Activated CD4-positive, alpha-beta T cell treated with anti-CD3 and anti-CD28 coated beads, Interleukin-2, Interleukin-4, amounts not matched to agents 100 ng/mL and 50 ng/mL, durations not matched to agents 16 hours and 8 hours (primary cell): ENCODE measurements around the gene TMEM86B.
A peak's percentile ranks its signal among the peaks of the same experiment; 100 is the strongest.

ENCODE experiments used
- DNase-seq: peaks from one replicate; pipeline ENCODE4 v3.0.0-alpha.2; 2020; ENCODE audit warnings: low spot score

The TMEM86B gene, protein sequence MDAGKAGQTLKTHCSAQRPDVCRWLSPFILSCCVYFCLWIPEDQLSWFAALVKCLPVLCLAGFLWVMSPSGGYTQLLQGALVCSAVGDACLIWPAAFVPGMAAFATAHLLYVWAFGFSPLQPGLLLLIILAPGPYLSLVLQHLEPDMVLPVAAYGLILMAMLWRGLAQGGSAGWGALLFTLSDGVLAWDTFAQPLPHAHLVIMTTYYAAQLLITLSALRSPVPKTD

DNA sequence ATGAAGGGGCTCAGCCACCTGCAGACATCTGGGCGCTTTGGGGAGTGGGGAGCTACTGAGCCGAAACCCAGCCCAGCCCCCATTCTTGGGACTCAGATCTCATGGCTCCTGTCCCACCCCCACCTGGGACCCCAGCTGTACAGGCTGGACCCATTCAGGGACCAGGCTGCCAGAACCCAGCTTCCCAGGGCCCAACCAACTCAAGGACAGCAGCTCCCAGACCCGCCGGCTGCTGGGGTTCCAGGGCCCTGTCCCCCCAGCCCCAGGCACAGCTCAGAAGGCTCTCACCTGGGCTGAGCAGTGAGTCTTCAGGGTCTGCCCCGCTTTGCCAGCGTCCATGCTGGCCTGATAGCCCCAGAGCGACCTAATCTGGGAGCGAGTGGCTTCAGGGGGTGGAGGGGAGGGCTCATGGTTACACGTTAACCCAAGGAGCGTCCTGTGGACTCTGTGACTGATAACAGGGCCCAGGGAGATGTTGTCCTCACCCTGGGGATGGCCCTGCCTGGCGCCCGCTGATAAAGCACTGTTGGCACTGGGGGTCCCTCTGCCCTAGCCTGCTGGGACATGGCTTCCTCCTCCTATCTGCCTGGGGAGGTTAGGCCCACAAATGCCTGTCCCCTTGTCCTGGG lies at the start of gene TMEM86B:
TMEM86B (minus strand) TSS at position 361 of the 629 bp plus-strand sequence; CDS start at position 339, 22 bp downstream.
- DNase-seq = no peak

GRCh38 chr19:55277494-55277893 lies 48.9 kb upstream of the TMEM86B start:
- no peak for DNase-seq

GRCh38 chr19:55276720-55277430 lies 48.3 kb upstream of the TMEM86B start:
- no peak for DNase-seq

GRCh38 chr19:55275851-55276719 lies 47.5 kb upstream of the TMEM86B start:
- peak; percentile 37 for DNase-seq

DNA sequence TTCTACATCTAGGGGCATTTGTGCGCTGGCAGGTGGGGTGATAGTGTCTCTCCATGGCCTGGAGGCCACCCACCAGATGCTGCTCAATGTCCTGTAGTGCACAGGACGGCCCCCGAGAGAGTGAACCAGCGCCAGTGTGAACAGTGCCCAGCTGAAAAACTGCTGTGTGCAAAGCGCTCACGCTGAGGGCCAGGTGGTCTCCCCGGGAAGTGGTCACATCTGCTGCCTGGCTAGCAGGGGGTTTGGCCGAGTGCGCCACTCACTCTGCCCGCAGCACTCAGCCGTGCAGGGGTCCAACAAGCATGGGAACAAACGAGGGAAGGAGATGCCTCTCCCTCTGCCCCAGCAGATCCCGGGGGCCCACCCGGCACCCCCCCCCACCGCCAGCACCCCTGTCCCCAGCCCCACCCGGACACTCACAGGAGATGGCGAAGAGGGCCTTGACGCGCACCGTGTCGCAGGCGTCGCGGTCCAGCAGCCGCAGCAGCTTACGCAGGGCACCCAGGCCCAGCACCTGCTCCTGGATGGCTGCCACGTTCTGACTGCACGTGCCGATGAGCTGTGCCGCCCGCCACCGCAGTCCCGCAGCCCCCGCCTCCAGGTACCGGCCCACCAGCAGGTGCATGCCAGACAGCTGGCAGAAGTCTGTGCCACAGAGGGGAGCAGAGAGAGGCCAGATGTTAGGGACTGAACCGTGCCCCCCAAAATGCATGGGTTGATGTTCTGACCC lies 45.6 kb upstream of the TMEM86B start:
- no peak for DNase-seq

DNA sequence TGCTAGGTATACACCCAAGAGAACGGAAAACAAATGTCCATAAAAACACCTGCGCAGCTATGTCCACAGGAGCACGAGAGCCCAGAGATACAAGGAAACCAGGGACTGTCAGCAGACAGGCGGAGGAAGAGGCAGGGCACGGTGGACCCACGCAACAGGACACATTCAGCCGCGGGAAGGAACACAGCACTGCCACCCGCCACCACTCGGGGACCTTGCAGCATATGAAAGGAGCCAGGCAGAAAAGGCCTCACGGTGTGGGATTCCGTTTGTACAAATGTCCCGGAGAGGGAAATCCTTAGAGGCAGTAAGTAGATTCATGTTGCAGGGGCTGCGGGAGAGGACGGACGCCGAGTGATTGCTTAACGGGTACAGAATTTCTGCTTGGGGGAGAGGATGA lies 43.6 kb upstream of the TMEM86B start:
- no peak for DNase-seq

DNA sequence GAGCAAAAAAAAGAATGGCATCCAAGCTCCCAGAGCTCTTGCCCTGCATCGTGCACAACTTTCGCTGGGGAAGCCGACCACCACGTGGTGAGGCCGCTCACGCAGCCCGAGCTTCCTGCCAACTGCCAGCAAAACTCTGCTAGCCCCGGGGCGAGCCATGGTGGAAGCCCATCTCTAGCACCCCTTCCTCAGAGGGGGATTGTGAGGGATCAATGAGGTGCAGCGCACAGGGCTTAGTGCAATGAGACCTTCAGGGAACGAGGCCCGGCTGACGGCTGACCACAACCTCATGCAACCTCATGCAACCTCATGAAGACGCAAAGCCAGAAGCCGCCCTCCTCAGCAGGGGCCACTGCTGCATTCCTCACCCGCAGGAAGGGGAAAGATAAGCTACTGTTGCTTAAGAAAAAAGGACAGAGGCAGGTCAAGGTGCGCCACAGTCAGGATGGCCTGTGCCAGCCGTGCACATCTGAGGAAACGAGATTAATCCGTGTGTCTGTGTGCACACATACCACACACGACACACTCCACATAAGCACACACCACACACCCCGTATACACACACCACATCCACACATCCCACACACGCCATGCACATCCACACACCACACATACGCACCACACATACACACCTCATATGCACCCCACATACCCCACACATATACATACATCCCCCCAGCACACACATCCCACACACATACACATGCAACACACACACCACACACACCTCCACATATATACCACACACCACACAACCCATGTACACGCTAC lies 41.8 kb upstream of the TMEM86B start:
- DNase-seq = no peak

DNA sequence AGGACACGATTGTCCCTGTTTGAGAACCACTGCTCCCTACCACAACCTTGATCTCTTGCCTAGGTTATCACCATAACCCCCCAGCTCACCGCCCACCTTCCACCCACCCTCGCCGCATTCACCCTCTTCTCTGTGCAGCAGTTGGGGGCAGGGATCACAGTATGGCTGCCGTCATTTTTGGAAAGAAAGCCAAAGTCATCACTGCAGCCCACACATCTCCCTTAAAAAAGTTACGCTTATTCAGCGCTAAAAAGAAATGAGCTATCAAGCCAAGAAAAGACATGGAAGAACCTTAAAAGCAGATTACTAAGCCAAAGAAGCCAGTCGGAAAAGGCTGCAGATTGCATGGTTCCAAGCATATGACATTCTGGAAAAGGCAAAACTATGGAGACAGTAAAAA lies 40.7 kb upstream of the TMEM86B start:
- DNase-seq = no peak

- DNase-seq = no peak
These were observed 38.3 kb upstream of the TMEM86B start for GRCh38 chr19:55266840-55267239.

DNA sequence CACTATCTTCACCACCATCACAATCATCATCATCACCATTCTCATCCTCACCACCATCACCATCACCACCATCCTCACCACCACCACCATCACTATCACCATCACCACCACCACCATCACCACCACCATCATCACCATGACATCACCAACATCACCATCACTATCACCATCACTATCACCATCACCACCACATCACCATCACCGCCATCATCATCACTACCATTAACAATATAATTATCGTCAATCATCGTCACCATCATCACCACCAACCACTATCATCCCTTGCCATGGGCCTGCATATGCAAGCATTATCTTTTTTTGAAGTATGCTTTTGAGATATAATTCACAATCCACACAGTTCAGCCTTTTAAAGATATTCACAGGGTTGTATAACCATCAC lies 37.8 kb upstream of the TMEM86B start:
- DNase-seq = no peak

DNA sequence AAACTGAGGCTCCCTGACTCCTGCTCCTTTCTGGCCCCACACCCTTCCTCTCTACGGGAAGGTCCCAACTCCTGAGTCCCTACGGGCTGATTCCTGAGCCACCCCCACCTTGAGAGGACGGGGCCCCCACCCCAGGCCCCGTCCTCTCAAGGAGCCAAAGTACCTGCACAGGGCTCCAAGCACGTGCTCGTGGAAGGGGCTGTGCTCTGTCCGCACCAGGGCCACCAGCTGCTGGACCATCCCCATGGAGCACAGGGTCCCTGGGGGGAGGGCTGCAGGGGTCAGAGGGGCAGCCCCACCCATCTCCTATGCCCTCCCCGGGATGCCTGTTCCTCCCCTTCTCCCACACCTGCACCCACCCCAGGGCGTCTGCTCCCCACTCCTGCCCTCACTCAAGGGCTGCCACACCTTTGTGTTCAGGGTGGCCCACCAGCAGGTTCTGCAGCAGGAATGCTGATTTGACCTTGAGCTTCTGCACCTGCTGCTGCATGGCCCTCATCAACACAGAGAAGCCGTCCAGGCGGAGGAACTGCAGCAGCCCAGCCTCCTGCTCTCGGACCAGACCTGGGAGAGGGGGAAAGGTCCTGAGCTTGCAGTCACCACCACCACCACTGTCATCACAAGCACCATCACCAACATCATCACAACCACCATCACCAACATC lies 37.3 kb upstream of the TMEM86B start:
- DNase-seq = no peak

GRCh38 chr19:55265173-55265572 lies 36.6 kb upstream of the TMEM86B start:
- DNase-seq = no peak

GRCh38 chr19:55264531-55264930 lies 36.0 kb upstream of the TMEM86B start:
- no peak for DNase-seq

DNA sequence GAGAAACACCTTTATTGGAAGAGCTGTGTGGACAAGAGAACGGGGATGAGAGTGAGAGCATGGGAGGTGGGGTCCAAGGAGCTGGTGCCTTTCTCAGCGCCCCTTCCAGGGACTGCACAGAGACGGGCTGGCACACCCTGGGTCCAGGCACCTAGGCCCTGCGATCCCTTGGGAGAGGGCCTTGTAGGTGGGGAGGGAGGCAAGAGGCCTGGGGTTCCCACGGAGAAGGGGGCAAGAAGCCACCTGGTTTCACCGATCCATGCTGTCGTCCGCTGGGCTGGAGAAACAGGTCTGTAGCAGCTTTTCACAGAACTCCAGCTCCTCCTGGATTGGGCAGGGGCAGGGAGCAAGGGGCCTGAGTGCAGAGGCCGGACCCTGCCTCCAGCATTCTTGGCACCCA lies 33.8 kb upstream of the TMEM86B start:
- no peak for DNase-seq

DNA sequence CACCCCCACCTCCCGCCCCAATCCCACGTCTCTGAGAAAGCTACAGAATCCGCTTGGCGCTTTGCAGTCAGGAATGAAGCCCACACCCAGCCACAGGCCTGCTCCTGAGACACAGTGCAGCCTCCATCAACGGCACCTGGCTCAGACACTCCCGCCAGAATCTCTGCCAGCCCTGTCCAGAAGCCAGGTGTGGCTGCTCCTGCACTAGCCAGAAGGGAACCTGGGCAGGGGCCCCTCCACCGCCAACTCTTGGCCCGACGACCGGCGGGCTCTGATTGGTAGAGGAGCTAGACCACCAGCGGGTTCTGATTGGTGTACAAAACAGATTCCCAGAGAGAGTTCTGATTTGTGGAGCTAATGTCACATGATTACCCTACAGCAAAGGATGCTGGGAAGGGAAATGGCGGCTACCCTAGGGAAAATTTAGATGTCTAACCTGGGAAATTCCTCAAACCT lies 33.1 kb upstream of the TMEM86B start:
- DNase-seq = no peak

GRCh38 chr19:55259540-55260210 lies 31.1 kb upstream of the TMEM86B start:
- no peak for DNase-seq

- DNase-seq = peak; percentile 96
These were observed 30.4 kb upstream of the TMEM86B start, which contains the start of gene PPP6R1 for GRCh38 chr19:55258828-55259539. PPP6R1 (minus strand) TSS chr19:55259017; CDS start chr19:55247103, 11,914 bp downstream.

GRCh38 chr19:55258476-55258827 lies 29.9 kb upstream of the TMEM86B start:
- DNase-seq = peak; percentile 13
